CD8-positive, alpha-beta memory T cell (primary cell): ENCODE measurements around the gene GADD45GIP1. TPM values are rescaled to one million over a fixed set of nuclear protein-coding genes. Genes with fewer than 3 reads are reported as not detected.
A peak's percentile ranks its signal among the peaks of the same experiment; 100 is the strongest.

Source experiments
- CTCF ChIA-PET: fragments of 350-600 bp; sonication (Branson Sonifier 250); formaldehyde crosslinking; loops from one replicate; lab custom pipeline; 2021; ENCODE audit warnings: antibody characterized with exemption; lab: Charles Lee
- POLR2A ChIA-PET: fragments of 350-600 bp; sonication (Branson Sonifier 250); formaldehyde crosslinking; loops from one replicate; lab custom pipeline; 2021; ENCODE audit warnings: antibody characterized with exemption; lab: Charles Lee
- DNase-seq, 5 donors: peaks; one replicate each; pipeline versions ENCODE4 v3.0.0 to v3.0.0-alpha.2; 2020 to 2022; ENCODE audit warnings: mixed read lengths in 1 of 5
- H3K27ac ChIP-seq: one replicate; pipeline ENCODE4 v1.7.0; 2013; ENCODE audit warnings: low read depth, mild to moderate bottlenecking, low read length, moderate library complexity
- H3K27me3 ChIP-seq: 2 replicates; pipeline ENCODE4 v1.7.0; 2013; ENCODE audit warnings: low read length, mild to moderate bottlenecking; ENCODE audit not compliant: insufficient read depth, poor library complexity, severe bottlenecking
- H3K36me3 ChIP-seq: 2 replicates; pipeline ENCODE4 v1.7.0; 2013; ENCODE audit warnings: mild to moderate bottlenecking, low read length, moderate library complexity; ENCODE audit not compliant: insufficient read depth
- H3K4me1 ChIP-seq: 2 replicates; pipeline ENCODE4 v1.7.0; 2013; ENCODE audit warnings: mild to moderate bottlenecking, low read length, moderate library complexity; ENCODE audit not compliant: insufficient read depth
- H3K4me3 ChIP-seq: 2 replicates; pipeline ENCODE4 v1.7.0; 2013; ENCODE audit warnings: mild to moderate bottlenecking, low read length
- H3K9me3 ChIP-seq: 2 replicates; pipeline ENCODE4 v1.7.0; 2013; ENCODE audit warnings: mild to moderate bottlenecking, low read length
- H3K27ac Mint-ChIP-seq, 8 donors: one replicate each; pipeline ENCODE4 v1.8.0; 2020 to 2021; ENCODE audit warnings: mixed read lengths in 8 of 8, mild to moderate bottlenecking in 6 of 8, inconsistent platforms in 3 of 8, moderate library complexity in 3 of 8
- H3K27me3 Mint-ChIP-seq, 2 donors: one replicate each; pipeline ENCODE4 v1.8.0; 2020 to 2021; ENCODE audit warnings: mixed read lengths in 2 of 2, mild to moderate bottlenecking in 1 of 2, moderate library complexity in 1 of 2
- H3K36me3 Mint-ChIP-seq, 3 donors: one replicate each; pipeline ENCODE4 v1.8.0; 2020 to 2021; ENCODE audit warnings: mixed read lengths in 3 of 3, inconsistent platforms in 1 of 3, mild to moderate bottlenecking in 1 of 3
- H3K4me1 Mint-ChIP-seq, 3 donors: one replicate each; pipeline ENCODE4 v1.8.0; 2020 to 2021; ENCODE audit warnings: mixed read lengths in 3 of 3, inconsistent platforms in 1 of 3, mild to moderate bottlenecking in 1 of 3
- H3K4me3 Mint-ChIP-seq, 7 donors: one replicate each; pipeline ENCODE4 v1.8.0; 2020 to 2021; ENCODE audit warnings: mixed read lengths in 7 of 7, mild to moderate bottlenecking in 6 of 7, moderate library complexity in 4 of 7, inconsistent platforms in 2 of 7
- H3K9me3 Mint-ChIP-seq, 5 donors: one replicate each; pipeline ENCODE4 v1.8.0; 2020 to 2022; ENCODE audit warnings: mixed read lengths in 5 of 5, mild to moderate bottlenecking in 3 of 5, moderate library complexity in 2 of 5, inconsistent platforms in 1 of 5
- polyA plus RNA-seq: library from polyadenylated mRNA; unstranded; fragments of 300-500 nt; fragmentation: Illumina TruSeq; gene quantifications from one replicate; pipeline ENCODE4 v1.2.3, GENCODE V29; 2021
- total RNA-seq, 2 experiments: library from RNA; stranded (reverse); gene quantifications; one replicate each; pipeline ENCODE4 v1.2.3, GENCODE V29; 2021

The GADD45GIP1 gene
- total RNA-seq, result 10 to 100 TPM; 37.3 to 38.6 TPM
- 64.1 TPM for polyA plus RNA-seq

DNA sequence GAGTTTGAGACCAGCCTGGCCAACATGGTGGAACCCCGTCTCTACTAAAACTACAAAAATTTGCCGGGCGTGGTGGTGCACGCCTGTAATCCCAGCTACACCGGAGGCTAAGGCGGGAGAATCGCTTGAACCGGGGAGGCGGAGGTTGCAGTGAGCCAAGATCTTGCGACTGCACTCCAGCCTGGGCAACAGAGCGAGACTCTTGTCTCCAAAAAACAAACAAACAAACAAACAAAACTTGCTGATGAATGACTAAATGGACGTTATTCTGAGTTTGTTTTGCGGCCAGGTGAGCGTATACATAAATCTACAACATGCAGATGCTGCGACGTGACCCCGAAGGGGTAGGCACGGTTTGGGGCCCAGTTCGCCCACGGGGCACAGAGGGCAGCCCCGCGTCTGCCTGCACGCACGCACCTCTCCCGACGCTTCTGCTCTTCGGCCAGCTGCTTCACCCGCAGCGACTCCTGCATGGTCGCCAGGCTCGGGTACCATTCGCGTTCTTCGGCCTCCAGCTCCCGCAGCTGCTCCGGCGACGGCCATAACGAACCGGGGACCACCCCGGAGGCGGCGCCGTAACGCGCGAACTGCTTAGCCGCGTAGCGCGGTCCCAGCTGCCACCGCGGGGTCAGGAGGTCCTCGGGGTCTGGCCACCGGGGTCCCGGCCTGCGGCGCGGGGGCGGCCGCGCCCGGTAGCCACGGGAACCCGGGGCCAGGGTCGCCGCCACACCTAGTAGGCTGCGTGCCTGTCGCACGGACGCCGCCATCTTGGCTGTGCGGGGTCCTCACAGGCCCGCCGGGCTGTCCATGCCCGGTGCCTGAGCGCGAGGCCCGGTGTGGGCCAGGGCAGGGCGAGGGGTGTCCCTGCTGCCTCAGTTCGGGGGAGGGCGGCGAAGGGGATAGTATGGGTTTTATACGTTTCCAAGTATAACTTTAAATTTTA, at the start of gene GADD45GIP1:
TSS of gene GADD45GIP1 (minus strand) at position 778 of the 943 bp plus-strand sequence. CDS start at position 767, 11 bp downstream.
- ChIA-PET POLR2A (interaction anchor here (0.5 to 1.8 kb wide), 4 partner anchors 9 to 241 kb away, joined by 3 to 12 read pairs (median 4); partner anchors contain the start of gene RAD23A), CTCF (interaction anchor here (0.9 to 3.8 kb wide), 4 partner anchors 9 to 71 kb away, joined by 3 to 30 read pairs (median 4); no protein-coding TSS in a partner anchor)
- DNase-seq, result peak; percentile 63 to 85 (median 75)
- Histone ChIP-seq H3K4me3 (peak within 1 kb of the TSS; percentile 73), H3K4me1 (peaks cover 15% of the 10 kb centered on the region), H3K27me3 (no peaks in the 10 kb centered on the region), H3K36me3 (peaks cover 16% of the 10 kb centered on the region), H3K27ac (peak within 1 kb of the TSS; percentile 67), H3K9me3 (no peaks in the 10 kb centered on the region)
- Mint-ChIP-seq H3K4me3 (peak within 1 kb of the TSS; percentile 86 to 93 (median 89)), H3K4me1 (peaks cover 22 to 30% (median 24%) of the 10 kb centered on the region in 3 donors), H3K27me3 (no peaks in the 10 kb centered on the region), H3K27ac (peak within 1 kb of the TSS; percentile 65 to 95 (median 92)), H3K36me3 (peaks cover 0 to 42% (median 0%) of the 10 kb centered on the region in 3 donors), H3K9me3 (no peaks in the 10 kb centered on the region)

DNA sequence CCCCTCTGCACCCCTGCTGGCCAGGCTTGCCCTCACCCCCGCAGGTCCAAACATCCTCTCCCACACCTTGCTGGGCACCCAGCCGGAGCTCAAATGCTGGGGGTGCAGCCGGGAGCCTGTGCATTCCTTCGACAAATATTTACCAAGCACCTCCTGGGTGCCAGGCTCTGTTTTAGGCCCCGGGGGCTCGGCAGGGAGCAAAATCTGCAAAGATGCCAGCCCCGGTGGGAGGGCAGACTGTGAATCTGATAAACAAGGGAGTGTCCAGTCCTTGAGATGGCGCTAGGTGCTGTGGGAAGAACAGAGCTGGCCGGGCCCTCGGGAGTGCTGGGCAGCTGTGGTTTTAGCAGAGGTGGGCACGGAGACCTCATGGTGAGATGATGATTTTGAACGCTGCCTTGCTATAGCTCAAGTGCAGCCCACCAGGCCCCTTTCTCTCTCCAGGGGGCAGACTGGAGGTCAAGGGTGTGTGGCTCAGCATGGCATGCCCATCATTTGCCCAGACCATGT, 48.9 kb upstream of the GADD45GIP1 start:
- H3K9me3 Mint-ChIP-seq, result no peaks in the 10 kb centered on the region
- H3K36me3 Mint-ChIP-seq, result no peaks in the 10 kb centered on the region
- H3K4me3 Mint-ChIP-seq, result no peak overlapping the region
- no peak for DNase-seq
- no peaks in the 10 kb centered on the region for H3K4me1 Mint-ChIP-seq
- no peaks in the 10 kb centered on the region for H3K36me3 ChIP-seq
- CTCF ChIA-PET, result interaction anchor here (1.4 to 2.9 kb wide), 2 partner anchors 28 to 56 kb away, joined by 3 to 10 read pairs; no protein-coding TSS in a partner anchor
- H3K27me3 ChIP-seq, result no peaks in the 10 kb centered on the region
- no peak overlapping the region for H3K4me3 ChIP-seq
- peaks cover 27 to 33% of the 10 kb centered on the region in 2 donors for H3K27me3 Mint-ChIP-seq
- no peaks in the 10 kb centered on the region for H3K4me1 ChIP-seq
- H3K27ac ChIP-seq, result no peak overlapping the region
- POLR2A ChIA-PET, result no interaction called here
- no peak overlapping the region for H3K27ac Mint-ChIP-seq
- no peaks in the 10 kb centered on the region for H3K9me3 ChIP-seq

DNA sequence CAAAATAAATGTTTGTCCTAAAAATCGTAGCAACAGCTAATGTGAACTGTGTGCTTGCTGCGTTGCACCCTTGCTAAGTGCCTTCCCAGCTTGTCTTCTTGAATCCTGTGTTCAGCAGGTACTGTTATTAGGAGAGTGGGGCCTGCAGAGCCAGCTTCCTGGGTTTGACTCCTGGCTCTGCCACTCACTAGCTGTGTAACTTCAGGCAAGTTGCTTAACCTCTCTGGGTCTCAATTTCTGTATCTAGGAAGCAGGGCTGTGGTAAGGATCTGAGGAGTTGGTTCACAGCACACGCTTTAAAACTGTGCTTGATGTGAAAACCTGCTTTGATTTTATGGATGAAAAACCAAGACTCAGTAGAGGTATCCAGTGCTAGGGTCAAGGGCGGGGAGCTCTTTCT, 48.2 kb upstream of the GADD45GIP1 start:
- no peak overlapping the region for H3K27ac ChIP-seq
- Mint-ChIP-seq H3K4me3 (no peak overlapping the region), H3K27ac (no peak overlapping the region), H3K27me3 (peaks cover 21 to 26% of the 10 kb centered on the region in 2 donors), H3K9me3 (no peaks in the 10 kb centered on the region), H3K36me3 (no peaks in the 10 kb centered on the region), H3K4me1 (no peaks in the 10 kb centered on the region)
- POLR2A ChIA-PET, result no interaction called here
- DNase-seq, result no peak
- no peaks in the 10 kb centered on the region for H3K9me3 ChIP-seq
- no peaks in the 10 kb centered on the region for H3K27me3 ChIP-seq
- CTCF ChIA-PET, result interaction anchor here (0.7 to 2.9 kb wide), 2 partner anchors 40 to 56 kb away, joined by 3 to 10 read pairs; no protein-coding TSS in a partner anchor
- H3K4me1 ChIP-seq, result no peaks in the 10 kb centered on the region
- H3K36me3 ChIP-seq, result no peaks in the 10 kb centered on the region
- no peak overlapping the region for H3K4me3 ChIP-seq

DNA sequence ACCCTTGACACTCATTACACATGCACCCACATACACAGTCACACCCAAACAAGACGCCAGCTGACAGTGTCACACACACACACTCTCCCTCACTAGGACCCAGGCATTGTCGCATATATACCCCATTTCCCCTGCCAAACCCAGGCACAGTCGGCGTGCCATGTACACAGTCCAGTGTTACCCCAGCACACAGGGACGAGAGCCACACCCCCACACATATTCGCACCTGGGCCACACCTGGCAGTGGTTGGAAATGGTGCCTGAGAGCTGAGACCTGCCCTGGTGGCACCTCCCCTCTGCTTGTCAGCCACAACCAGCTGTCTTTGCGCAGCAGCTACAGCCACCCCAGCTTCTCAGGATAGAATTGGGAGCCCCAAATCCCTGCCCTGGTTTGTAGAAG, 47.2 kb upstream of the GADD45GIP1 start:
- Mint-ChIP-seq H3K27ac (peak overlapping the region in 1 of 8 donors; percentile 52), H3K27me3 (peaks cover 16 to 26% of the 10 kb centered on the region in 2 donors), H3K4me3 (no peak overlapping the region), H3K36me3 (no peaks in the 10 kb centered on the region), H3K4me1 (no peaks in the 10 kb centered on the region), H3K9me3 (no peaks in the 10 kb centered on the region)
- ChIA-PET CTCF (interaction anchor here (2.9 kb wide), 1 partner anchor 57 kb away, joined by 10 read pairs; no protein-coding TSS in a partner anchor), POLR2A (no interaction called here)
- no peak for DNase-seq
- Histone ChIP-seq H3K27ac (no peak overlapping the region), H3K9me3 (no peaks in the 10 kb centered on the region), H3K4me1 (no peaks in the 10 kb centered on the region), H3K4me3 (no peak overlapping the region), H3K27me3 (no peaks in the 10 kb centered on the region), H3K36me3 (no peaks in the 10 kb centered on the region)

DNA sequence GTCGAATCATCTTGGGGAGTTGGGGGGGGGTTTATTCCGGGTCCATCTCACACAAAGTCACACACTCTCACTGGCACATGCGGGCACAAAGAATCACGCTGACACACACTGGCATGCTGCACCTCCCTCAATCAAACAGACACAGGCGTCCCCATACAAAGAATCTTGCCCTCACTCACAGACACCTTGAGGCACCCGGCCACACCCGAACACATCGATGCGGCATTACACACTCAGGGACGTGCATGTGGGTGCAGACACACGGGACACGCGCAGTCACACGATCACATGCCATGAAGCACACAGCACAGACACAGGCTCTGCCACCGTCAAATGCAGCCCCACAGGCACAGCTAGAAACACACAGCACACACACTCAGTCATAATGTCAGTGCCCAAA, 46.1 kb upstream of the GADD45GIP1 start:
- no peaks in the 10 kb centered on the region for H3K36me3 ChIP-seq
- Mint-ChIP-seq H3K9me3 (no peaks in the 10 kb centered on the region), H3K27me3 (peaks cover 8 to 19% of the 10 kb centered on the region in 2 donors), H3K36me3 (no peaks in the 10 kb centered on the region), H3K27ac (peak overlapping the region in 3 of 8 donors; percentile 24 to 74 (median 51)), H3K4me1 (peaks cover 0 to under 1% (median 0%) of the 10 kb centered on the region in 3 donors), H3K4me3 (peak overlapping the region in 1 of 7 donors; percentile 59)
- no peak for DNase-seq
- H3K4me1 ChIP-seq, result no peaks in the 10 kb centered on the region
- ChIA-PET POLR2A (no interaction called here), CTCF (interaction anchor here (1.3 kb wide), 1 partner anchor 91 kb away, joined by 5 read pairs; no protein-coding TSS in a partner anchor)
- no peaks in the 10 kb centered on the region for H3K27me3 ChIP-seq
- no peak overlapping the region for H3K27ac ChIP-seq
- H3K9me3 ChIP-seq, result no peaks in the 10 kb centered on the region
- H3K4me3 ChIP-seq, result no peak overlapping the region

DNA sequence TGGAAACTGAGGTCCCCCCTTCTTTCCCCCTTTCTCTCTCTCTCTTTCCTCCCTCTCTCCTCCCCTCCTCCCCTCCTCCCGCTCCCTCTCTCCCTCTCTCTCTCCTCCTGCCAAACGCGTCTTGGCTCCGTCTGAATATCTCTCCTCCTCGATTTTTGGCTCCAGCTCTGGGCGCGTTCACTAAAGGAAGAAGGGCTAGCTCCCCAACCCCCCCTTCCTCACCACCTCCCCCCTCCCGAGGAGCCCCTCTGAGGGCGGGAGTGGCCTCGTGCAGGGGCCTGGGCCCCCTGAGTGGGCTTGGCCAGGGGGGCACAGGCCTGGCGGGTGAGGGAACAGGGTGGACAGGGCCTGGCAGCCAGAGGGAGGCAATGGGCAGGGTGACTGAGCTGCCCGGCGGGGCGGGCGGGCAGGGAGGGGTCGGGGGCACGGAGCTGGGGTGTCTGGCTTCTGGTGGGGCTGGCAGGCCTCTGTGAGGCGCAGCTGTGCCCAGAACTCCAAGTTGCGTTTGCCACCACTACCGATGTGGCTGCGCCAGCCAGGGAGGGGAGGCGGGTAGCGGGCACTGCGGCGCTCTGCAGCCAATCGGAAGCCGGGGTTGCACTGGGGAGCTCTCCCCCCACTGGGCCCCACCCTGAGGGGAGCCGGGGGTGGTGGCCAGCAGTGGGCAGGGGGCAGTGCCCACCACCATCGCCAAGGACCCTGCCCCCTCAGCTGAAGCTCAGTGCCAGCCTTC, 45.3 kb upstream of the GADD45GIP1 start:
- H3K4me1 ChIP-seq, result no peaks in the 10 kb centered on the region
- DNase-seq, result no peak
- H3K36me3 ChIP-seq, result no peaks in the 10 kb centered on the region
- Mint-ChIP-seq H3K9me3 (no peaks in the 10 kb centered on the region), H3K4me3 (no peak overlapping the region), H3K27ac (no peak overlapping the region), H3K27me3 (peaks cover 8 to 17% of the 10 kb centered on the region in 2 donors), H3K36me3 (no peaks in the 10 kb centered on the region), H3K4me1 (peaks cover 0 to 3% (median 0%) of the 10 kb centered on the region in 3 donors)
- no peaks in the 10 kb centered on the region for H3K27me3 ChIP-seq
- H3K4me3 ChIP-seq, result no peak overlapping the region
- H3K27ac ChIP-seq, result no peak overlapping the region
- H3K9me3 ChIP-seq, result no peaks in the 10 kb centered on the region
- CTCF ChIA-PET, result interaction anchor here (1.3 kb wide), 1 partner anchor 91 kb away, joined by 5 read pairs; no protein-coding TSS in a partner anchor
- POLR2A ChIA-PET, result no interaction called here

DNA sequence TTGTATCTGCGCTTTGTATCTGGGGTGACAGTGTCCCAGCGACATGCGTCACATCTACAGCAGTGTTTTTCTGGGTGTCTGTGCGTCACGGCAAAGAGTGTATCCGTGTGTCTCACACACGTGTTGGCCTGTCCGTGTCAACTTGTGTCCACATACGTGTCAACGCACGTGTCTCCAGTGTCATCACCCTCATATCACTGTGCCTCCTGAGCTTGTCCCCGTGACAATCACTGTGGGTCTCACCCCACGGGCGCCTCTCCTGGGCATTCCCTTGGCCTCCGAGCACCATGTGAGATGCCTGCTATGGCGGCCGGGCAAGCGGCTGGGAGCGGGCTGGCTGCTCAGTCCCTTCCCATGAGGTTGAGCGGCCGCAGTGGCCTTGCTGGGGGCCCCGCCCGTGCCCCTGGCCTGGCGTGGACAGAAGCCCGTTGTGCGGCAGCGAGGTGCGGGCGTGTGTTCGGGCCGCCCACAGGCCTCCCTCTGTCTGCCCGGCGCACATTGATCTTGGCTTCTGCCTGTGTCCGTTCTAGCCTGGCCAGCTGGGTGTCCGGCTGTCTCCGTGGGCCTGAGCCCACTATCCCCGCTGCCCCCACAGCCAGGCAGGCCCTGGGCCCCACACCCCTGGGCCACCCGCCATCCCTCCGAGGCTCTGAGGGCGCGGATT, 44.6 kb upstream of the GADD45GIP1 start:
- H3K27me3 Mint-ChIP-seq, result peaks cover 8 to 17% of the 10 kb centered on the region in 2 donors
- peaks cover 0 to 6% (median 3%) of the 10 kb centered on the region in 3 donors for H3K4me1 Mint-ChIP-seq
- no peak for DNase-seq
- Histone ChIP-seq H3K9me3 (no peaks in the 10 kb centered on the region), H3K4me1 (no peaks in the 10 kb centered on the region), H3K4me3 (no peak overlapping the region), H3K27ac (no peak overlapping the region), H3K27me3 (no peaks in the 10 kb centered on the region), H3K36me3 (no peaks in the 10 kb centered on the region)
- H3K27ac Mint-ChIP-seq, result peak overlapping the region in 1 of 8 donors; percentile 72
- no peaks in the 10 kb centered on the region for H3K36me3 Mint-ChIP-seq
- no peaks in the 10 kb centered on the region for H3K9me3 Mint-ChIP-seq
- H3K4me3 Mint-ChIP-seq, result peak overlapping the region in 1 of 7 donors; percentile 61
- ChIA-PET CTCF (no interaction called here), POLR2A (no interaction called here)
